Activated CD4-positive, CD25-positive, alpha-beta regulatory T cell treated with anti-CD3 and anti-CD28 coated beads, Interleukin-2, amount 50 U/mL, for 24 hours (primary cell): Measurements from ENCODE around the gene MED13L.

Experiments used
- ATAC-seq, 2 donors: fragments of 150-1000 bp; cut with Tn5 transposase; one replicate each; pipeline ENCODE4 v1.10.0; 2021; ENCODE audit warnings: mild to moderate bottlenecking in 1 of 2, moderate library complexity in 1 of 2

Gene MED13L

GRCh38 chr12:116276652-116277466, 634 bp downstream of the MED13L start:
- ATAC-seq: peak; percentile 30 to 44

DNA sequence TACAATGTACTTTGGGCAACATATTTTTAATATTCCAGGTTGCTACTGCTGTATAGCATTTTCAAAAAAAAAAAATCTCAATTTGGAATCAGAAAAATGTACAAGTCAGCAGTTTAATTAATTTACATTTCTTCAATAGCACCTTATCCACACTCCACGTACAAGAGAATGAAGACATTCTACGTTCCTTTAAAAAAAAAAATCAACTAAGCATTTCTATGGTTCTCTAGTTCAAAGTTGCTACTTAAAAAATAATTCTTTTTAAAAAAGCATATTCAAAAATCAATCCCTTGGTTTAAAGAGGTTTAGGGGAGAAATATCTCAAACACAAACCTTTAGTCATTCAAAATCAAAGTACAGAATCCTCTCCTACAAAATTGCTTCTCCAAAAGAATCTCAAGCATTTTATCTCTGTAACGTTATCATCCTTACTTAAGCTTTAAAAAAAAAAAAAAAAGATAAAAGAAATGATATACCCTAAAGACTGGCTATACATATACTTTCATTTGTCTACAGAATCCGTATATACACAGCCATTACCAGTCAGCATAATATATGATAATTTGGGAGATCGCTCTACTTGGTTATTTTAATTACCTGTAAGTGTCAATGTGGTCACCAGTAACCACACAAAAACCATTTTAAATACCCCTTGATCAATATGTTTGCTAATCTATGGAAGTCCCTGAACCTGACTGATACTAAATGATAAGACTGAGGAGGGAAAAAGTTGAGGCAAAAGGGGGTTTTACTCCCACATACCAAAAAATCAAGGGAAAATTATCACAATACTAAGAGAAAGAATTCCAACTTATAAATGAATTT, 2.7 kb downstream of the MED13L start:
- ATAC-seq: no peak

- ATAC-seq: no peak
These were observed 3.5 kb downstream of the MED13L start for GRCh38 chr12:116273813-116274550.

GRCh38 chr12:116267948-116268347, 9.5 kb downstream of the MED13L start:
- ATAC-seq: no peak

GRCh38 chr12:116266631-116267349, 10.7 kb downstream of the MED13L start:
- peak in 1 of 2 donors; percentile 36 for ATAC-seq

DNA sequence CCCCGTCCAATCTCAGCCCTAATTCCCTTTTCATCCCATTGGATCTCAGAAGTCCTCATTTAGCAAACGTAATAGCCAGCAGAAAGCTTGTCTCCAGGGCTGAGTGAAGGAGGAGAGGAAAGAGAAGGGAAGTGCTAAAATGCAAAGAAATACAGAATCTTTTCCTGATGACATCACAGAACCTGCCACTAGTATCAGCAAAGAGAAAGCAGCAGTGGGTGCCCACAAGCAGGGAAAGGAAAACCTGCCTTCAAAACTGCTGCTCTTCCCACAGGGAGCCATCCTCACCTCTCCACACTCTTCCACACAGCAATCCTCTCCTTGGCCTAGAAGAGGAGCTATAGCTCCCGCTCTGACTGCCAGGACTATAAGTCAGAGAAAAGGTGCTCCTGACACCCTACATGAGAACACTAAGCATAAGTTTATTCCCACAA, 11.3 kb downstream of the MED13L start:
- ATAC-seq: no peak

- no peak for ATAC-seq
These were observed 11.9 kb downstream of the MED13L start for GRCh38 chr12:116265351-116266147.

DNA sequence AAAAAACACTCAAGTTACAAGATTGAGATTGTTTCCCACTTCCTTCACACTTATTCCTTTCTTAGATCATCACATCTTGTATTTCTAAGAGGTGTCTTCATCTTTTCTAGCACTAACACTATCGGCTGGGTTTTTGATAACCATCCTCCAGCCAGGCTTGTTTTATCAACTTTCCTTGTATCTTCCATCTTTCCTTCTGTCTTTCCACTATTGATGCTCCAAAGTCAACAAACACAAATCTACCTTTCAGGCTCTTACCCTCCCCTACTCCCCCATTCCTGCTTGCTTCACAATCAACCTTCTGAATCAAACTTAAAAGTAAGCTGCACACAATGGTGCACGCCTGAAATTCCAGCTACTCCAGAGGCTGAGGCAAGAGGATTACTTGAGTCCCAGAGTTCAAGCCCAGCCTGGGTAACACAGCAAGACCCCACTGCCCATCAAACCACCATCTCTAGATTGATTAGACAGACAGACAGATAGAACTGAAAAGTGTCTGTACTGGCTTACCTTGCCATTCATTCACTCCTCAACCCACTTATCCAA, 12.9 kb downstream of the MED13L start:
- no peak for ATAC-seq

DNA sequence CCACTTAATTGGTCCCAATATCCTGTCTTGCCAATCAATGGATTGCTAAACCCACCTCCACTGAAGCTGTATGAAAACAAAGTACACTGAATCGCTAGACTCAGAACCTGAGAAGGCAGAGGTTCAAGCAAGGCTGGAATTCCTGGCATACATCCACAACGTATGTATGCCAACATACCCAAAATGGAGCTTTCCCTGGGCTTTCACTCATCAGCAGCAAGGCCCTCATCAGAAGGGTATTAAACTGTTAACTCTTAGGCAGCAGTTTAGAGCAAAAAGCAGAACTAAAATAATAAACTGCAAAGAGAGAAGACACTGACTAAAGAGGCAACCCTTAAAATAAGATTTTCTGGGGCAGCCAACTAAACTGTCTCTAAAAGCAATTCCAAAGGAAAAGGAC, 13.6 kb downstream of the MED13L start:
- no peak for ATAC-seq

- no peak for ATAC-seq
These were observed 14.1 kb downstream of the MED13L start for GRCh38 chr12:116263431-116263830.

DNA sequence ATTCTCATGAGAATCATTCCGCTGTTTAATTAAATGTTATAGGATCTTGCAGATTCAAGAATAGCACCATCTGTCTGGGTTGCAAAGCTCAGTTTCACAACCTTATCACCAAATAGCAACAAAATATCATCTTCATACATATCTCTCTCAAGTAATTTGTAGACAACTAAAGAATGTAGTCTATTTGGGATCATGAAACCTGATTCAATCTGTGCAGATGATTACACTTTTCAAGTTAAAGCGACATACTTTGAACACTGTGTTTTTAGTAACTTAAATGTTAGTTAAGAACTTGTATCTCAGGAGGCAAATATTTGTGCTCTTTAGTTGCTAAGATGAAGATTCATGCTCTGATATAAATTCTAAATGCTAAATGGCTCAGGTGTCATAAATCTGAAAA, 14.8 kb downstream of the MED13L start:
- no peak for ATAC-seq

DNA sequence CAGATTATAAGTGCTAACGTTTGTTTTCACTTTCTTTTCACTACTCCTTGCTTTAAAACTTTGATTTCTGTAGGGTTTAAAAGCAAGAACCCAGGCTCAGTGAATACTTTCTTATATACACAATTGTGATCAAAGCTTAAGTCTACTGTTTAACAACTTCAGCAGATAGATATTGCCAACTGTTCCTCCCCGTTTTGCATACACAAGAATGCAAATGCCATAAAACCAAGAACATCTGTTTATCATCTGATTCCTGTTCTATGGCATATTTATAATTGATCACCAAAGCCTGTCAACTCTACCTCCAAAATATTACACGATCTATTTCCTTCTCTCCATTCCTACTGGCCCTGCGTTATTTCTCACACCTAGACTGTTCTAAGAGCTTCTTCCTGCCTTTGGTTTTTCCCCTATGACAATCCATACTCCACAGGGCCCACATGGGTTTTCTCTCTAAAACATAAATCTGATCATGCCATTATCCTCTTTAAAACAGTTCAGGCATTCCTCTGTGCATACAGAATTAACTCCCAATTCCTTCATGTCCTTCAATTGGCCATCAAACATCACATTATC, 15.9 kb downstream of the MED13L start:
- no peak for ATAC-seq

DNA sequence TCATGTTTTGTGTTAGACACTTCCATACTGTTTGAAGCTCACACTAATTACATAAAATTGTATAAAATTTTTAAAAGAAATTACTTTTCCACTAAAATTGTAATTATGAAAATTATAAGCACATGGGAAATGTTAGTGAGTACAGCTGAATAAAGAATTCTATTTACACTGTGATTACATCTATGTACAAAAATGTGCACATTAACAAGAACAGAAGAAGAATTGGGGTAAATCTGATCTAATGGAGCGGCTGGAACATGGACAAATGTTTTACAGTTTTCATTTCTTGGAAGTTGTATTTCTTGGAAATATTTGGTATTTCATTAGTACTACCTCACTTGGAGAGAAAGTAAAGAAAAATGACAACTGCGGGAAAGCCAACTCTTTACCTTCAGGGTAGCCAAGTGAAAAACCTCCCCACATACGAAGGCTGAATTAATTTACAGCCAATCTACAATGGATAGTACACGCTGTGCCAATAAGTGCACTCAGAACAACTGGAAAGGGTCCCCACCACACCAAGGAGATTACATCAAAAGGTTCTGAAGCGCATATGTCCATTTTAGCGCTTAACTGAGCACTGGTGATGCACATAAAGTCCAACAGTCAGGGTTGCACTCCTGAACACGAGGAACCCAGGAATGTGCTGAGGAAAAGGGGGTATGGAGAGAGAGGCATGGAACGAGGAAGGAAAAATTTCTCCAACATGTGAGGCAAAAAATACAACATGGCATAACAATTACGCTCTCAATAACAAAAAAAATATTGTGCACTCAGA, 17.5 kb downstream of the MED13L start:
- no peak for ATAC-seq

DNA sequence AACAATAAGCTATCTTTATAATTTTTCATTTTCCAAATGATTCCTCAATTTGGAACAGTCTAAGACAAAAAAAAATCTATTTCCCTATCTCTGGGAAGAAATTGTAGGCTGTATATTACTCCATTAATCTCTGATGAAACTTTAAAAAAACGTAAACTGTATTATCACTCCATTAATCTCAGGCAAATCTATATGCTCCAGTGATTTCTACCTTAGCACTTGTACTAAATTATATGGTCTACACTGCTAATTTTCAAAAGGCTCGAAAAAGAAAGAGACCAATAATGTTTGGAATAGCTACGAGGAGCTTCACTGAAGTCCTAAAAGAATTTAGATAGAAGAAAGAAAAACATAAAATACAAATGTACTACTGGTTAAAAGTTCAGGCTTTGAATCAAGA, 19.7 kb downstream of the MED13L start:
- no peak for ATAC-seq

GRCh38 chr12:116257215-116257614, 20.3 kb downstream of the MED13L start:
- no peak for ATAC-seq

DNA sequence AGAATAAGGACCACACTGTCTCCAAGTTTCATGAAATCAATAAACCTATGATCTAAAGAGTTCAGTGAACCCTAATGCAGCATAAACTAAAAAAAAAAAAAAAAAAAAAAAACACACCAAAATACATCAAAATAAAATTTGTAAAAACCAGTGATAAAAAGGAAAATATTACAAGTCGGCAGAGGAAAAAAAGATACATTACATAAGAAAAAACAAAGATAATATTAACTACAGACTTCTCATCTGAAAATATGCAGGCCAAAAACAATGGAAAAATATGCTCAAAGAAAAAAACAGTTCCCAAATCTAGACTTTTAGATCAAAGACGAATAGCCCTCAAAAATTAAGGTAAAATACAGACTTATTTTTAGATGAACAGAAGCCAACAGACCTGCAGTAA, 27.6 kb downstream of the MED13L start:
- ATAC-seq: no peak

- ATAC-seq: no peak
These were observed 28.6 kb downstream of the MED13L start for GRCh38 chr12:116248930-116249329.

DNA sequence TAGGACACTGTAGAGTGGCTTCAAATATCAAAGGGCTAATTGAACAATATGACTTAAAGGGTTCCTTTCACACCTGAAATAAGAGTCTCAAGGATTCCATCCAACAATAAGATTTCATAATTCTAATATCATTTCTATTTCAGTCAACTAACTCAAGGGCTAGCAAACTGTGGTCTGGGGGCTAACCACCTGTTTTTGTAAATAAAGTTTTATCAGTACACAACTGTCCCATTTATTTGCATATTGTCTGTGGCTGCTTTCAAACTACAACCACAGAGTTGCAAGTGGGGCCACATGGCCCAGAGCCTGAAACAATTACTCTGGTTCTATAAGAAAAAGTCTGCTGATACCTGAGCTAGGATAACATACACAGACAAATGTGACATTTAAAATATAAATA, 29.1 kb downstream of the MED13L start:
- no peak for ATAC-seq

GRCh38 chr12:116247377-116247776, 30.1 kb downstream of the MED13L start:
- no peak for ATAC-seq

GRCh38 chr12:116246490-116247179, 30.9 kb downstream of the MED13L start:
- ATAC-seq: no peak
